K562 (cell line): ENCODE results near the gene LRP1. TPM values are rescaled to one million over a fixed set of nuclear protein-coding genes. Genes with fewer than 3 reads are reported as not detected.

ENCODE experiments used
- ATAC-seq: fragments of 200-7000 bp; cut with Tn5 transposase; 3 replicates; pipeline ENCODE4 v1.9.1; 2020; ENCODE audit warnings: moderate library complexity
- BruUV-seq: library from RNA; stranded (reverse); fragments of 400-500 nt; replicated peaks from 2 replicates; lab custom pipeline; 2021; lab: Mats Ljungman, UMichigan
- CTCF ChIA-PET: fragments of 300-600 bp; formaldehyde crosslinking; extraction: SDS; loops from one replicate; lab custom pipeline; 2021; ENCODE audit warnings: low intra/inter-chr PET ratio; lab: Yijun Ruan, JAX
- POLR2A ChIA-PET: fragments of 300-600, 350-650 bp; sonication (Branson Sonifier 250); formaldehyde crosslinking; extraction: SDS; loops from one replicate; lab custom pipeline; 2021; ENCODE audit warnings: antibody characterized with exemption, inconsistent platforms; lab: Yijun Ruan, JAX
- DNase-seq, 4 experiments: peaks; one replicate each; pipeline versions ENCODE4 v3.0.0 to v3.0.0-alpha.2; 2011 to 2018; ENCODE audit warnings: low spot score in 3 of 4, mixed read lengths in 3 of 4; ENCODE audit errors: extremely low read depth in 1 of 4
- FAIRE-seq: peaks from 2 replicates; lab custom pipeline; 2011; peaks lifted over from hg19 to GRCh38; lab: Jason Lieb, UNC
- H2AFZ ChIP-seq: 2 replicates; pipeline ENCODE4 v1.6.0; 2011; ENCODE audit warnings: low read depth, low read length, control low read depth, inconsistent platforms
- H3K27ac ChIP-seq: fragments of 200-600 bp; 3 replicates; pipeline ENCODE4 v1.8.0; 2011; ENCODE audit warnings: low read depth, mild to moderate bottlenecking, control low read depth, inconsistent platforms, low read length, moderate library complexity, mixed read lengths; ENCODE audit errors: extremely low read depth
- H3K27me3 ChIP-seq, 2 experiments: fragments of 300-600 bp in 1 of 2; 2 replicates in 1 of 2; 3 replicates in 1 of 2; pipeline versions ENCODE4 v1.6.0 to v1.8.0; 2011; ENCODE audit warnings: inconsistent platforms in 2 of 2, low read length in 2 of 2, mild to moderate bottlenecking in 1 of 2, mixed read lengths in 1 of 2, moderate library complexity in 1 of 2; ENCODE audit not compliant: control insufficient read depth in 2 of 2, insufficient read depth in 2 of 2
- H3K36me3 ChIP-seq: fragments of 300-600 bp; 3 replicates; pipeline ENCODE4 v1.8.0; 2011; ENCODE audit warnings: mild to moderate bottlenecking, low read length, inconsistent platforms; ENCODE audit not compliant: control insufficient read depth, insufficient read depth
- H3K4me1 ChIP-seq, 2 experiments: fragments of 200-600 bp in 1 of 2; replicated peaks in 1 of 2; 2 replicates in 1 of 2; 3 replicates in 1 of 2; pipeline versions ENCODE4 v1.5.1 to v1.8.0; 2011; ENCODE audit warnings: inconsistent platforms in 2 of 2, low read length in 2 of 2, mild to moderate bottlenecking in 1 of 2, mixed read lengths in 1 of 2, moderate library complexity in 1 of 2; ENCODE audit not compliant: control insufficient read depth in 2 of 2, insufficient read depth in 2 of 2
- H3K4me2 ChIP-seq: 2 replicates; pipeline ENCODE4 v1.6.1; 2011; ENCODE audit warnings: low read length, control low read depth, inconsistent platforms, mixed read lengths; ENCODE audit not compliant: insufficient read depth
- H3K4me3 ChIP-seq: fragments of 200-600 bp; sonication (generic), shearing (Covaris generic); 2 replicates; pipeline ENCODE4 v1.5.1; 2016; ENCODE audit warnings: control low read depth, inconsistent platforms
- H3K79me2 ChIP-seq: fragments of 200-600 bp; 3 replicates; pipeline ENCODE4 v1.8.0; 2011; ENCODE audit warnings: low read length, inconsistent platforms; ENCODE audit not compliant: control insufficient read depth, insufficient read depth
- H3K9ac ChIP-seq, 2 experiments: 2 replicates each; pipeline versions ENCODE4 v1.6.0 to v1.6.1; 2011; ENCODE audit warnings: low read depth in 2 of 2, low read length in 2 of 2, control low read depth in 1 of 2, inconsistent platforms in 1 of 2, mild to moderate bottlenecking in 1 of 2, mixed read lengths in 1 of 2; ENCODE audit not compliant: insufficient read depth in 1 of 2
- H3K9me1 ChIP-seq: one replicate; pipeline ENCODE4 v1.6.0; 2011; ENCODE audit warnings: inconsistent platforms, mild to moderate bottlenecking, low read length, moderate library complexity; ENCODE audit not compliant: control insufficient read depth, insufficient read depth
- H3K9me3 ChIP-seq: replicated peaks from 2 replicates; pipeline ENCODE4 v1.5.1; 2011; ENCODE audit warnings: low read depth, low read length, inconsistent platforms; ENCODE audit not compliant: control insufficient read depth, insufficient read depth
- H4K20me1 ChIP-seq: replicated peaks from 2 replicates; pipeline ENCODE4 v1.6.1; 2011; ENCODE audit warnings: low read length, inconsistent platforms, mixed read lengths; ENCODE audit not compliant: control insufficient read depth, insufficient read depth
- BCOR ChIP-seq: fragments of 450-650 bp; IDR thresholded peaks from 2 replicates; pipeline ENCODE4 v1.6.1; 2016
- GTF2E2 ChIP-seq: fragments of 200-800 bp; sonication (Bioruptor generic); IDR thresholded peaks from 2 replicates; pipeline ENCODE4 v1.6.1; 2016; ENCODE audit warnings: missing genetic modification characterization, missing compliant biosample characterization
- KDM1A ChIP-seq, 2 experiments: fragments of 450-650 bp; IDR thresholded peaks; 2 replicates each; pipeline ENCODE4 v1.6.1; 2016; ENCODE audit warnings: mild to moderate bottlenecking in 2 of 2
- NR2C1 ChIP-seq, 2 experiments: fragments of 450-650 bp; IDR thresholded peaks; 2 replicates each; pipeline ENCODE4 v1.6.1; 2017; ENCODE audit warnings: mild to moderate bottlenecking in 2 of 2, antibody characterized with exemption in 1 of 2, inconsistent platforms in 1 of 2, missing compliant biosample characterization in 1 of 2, missing genetic modification characterization in 1 of 2
- RBM25 ChIP-seq: fragments of 200-400 bp; formaldehyde crosslinking; IDR thresholded peaks from 2 replicates; pipeline ENCODE4 v1.6.1; 2018; ENCODE audit warnings: low read length, low read depth, moderate library complexity; ENCODE audit not compliant: severe bottlenecking
- WGBS: fragments of 100-300 bp; shearing (Covaris generic); methylation state at CpG from one replicate; pipeline ENCODE4 v1.1.6; 2016; ENCODE audit warnings: low coverage, mixed read lengths; ENCODE audit not compliant: insufficient coverage; ENCODE audit errors: missing lambda C conversion rate; 5-methylcytosine and 5-hydroxymethylcytosine counted together
- in situ Hi-C: fragments of 300-500 bp; cut with MboI; formaldehyde crosslinking; loops from 4 replicates; pipeline ENCODE4 v1.15.0; 2018; ENCODE audit warnings: inconsistent platforms, mixed read lengths
- intact Hi-C: fragments of 100-400 bp; cut with micrococcal nuclease; formaldehyde crosslinking; loops from 2 replicates; pipeline ENCODE4 v1.14.2; 2022
- polyA plus RNA-seq, 8 experiments: library from polyadenylated mRNA; depleted of rRNA in 4 of 8; stranded (reverse) in 5 of 8; unstranded in 3 of 8; fragments of >200 nt; fragmentation: Nextera tagmentation in 2 of 8; fragmentation: Illumina TruSeq in 1 of 8; extraction: Ambion mirVana in 2 of 8; extraction: Trizol in 1 of 8; gene quantifications; 2 replicates each; pipeline versions ENCODE4 v1.2.1 to v1.2.3, GENCODE V29; 2011 to 2014; ENCODE audit warnings: inconsistent platforms in 1 of 8, missing spikeins in 1 of 8
- total RNA-seq, 7 experiments: library from RNA; depleted of rRNA in 6 of 7; stranded (reverse); fragments of >200 nt in 6 of 7; fragmentation: Illumina TruSeq in 2 of 7; extraction: Trizol in 2 of 7; gene quantifications; 2 replicates each; pipeline versions ENCODE4 v1.2.1 to v1.2.3, GENCODE V29; 2011 to 2021; ENCODE audit warnings: low replicate concordance in 1 of 7
- TF ChIP-seq, protein P1 (sequence below): fragments of 200-800 bp; sonication (Bioruptor generic); IDR thresholded peaks from 2 replicates; pipeline ENCODE4 v1.6.1; 2017; ENCODE audit warnings: missing genetic modification characterization, missing compliant biosample characterization

LRP1 gene
- total and polyA plus RNA-seq, 9 of the 15 experiments (the other 6 are each of a cell fraction or from before 2014, with no cell fraction given) = 0.04 to 0.64 (median 0.19) TPM; not detected in 2

DNA sequence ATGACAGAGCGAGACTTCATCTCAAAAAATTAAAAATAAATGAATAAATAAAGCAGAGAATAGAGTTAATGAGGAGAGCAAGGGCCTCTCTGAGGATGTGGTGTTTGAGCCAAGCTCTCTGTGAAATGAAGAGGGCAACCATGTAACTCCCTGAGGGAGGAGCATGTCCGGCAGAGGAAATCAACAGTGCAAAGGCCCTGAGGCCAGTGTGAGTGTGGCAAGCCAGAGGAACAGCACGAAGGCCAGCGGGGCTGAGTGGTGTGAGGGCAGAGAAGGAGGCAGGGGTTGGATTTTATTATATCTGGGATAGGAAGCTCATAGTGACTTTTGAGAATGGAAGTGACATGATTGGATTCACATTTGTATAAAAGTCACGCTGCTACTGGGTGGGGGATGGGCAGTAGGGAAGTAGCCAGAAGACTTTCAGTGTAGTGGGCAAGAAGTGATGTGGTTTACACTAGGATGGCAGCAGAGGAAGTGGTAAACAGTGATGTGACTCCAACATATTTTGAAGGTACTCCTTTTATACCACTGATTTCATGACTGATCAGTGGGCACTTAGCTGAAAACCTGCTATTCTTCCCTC lies 29.4 kb downstream of the LRP1 start:
- ATAC-seq = no peak
- CTCF ChIA-PET = no interaction called here
- 26% methylated on average over 5 of the region's 5 CpGs for WGBS
- H3K4me2 ChIP-seq = no peak overlapping the region
- intact Hi-C loops = no loop called here
- H2AFZ ChIP-seq = no peak overlapping the region
- TF ChIP-seq GTF2E2 (tag) (no peak), BCOR (peak; percentile 80), KDM1A (IDR thresholded peaks at IDR 0.05) (peak; percentile 19 to 25; a peak in 1 of 4 replicates), RBM25 (peak; percentile 62), NR2C1 (IDR thresholded peaks at IDR 0.05) (no peak), NR2C1 (tag; IDR thresholded peaks at IDR 0.05) (no peak)
- TF ChIP-seq, protein P1, sequence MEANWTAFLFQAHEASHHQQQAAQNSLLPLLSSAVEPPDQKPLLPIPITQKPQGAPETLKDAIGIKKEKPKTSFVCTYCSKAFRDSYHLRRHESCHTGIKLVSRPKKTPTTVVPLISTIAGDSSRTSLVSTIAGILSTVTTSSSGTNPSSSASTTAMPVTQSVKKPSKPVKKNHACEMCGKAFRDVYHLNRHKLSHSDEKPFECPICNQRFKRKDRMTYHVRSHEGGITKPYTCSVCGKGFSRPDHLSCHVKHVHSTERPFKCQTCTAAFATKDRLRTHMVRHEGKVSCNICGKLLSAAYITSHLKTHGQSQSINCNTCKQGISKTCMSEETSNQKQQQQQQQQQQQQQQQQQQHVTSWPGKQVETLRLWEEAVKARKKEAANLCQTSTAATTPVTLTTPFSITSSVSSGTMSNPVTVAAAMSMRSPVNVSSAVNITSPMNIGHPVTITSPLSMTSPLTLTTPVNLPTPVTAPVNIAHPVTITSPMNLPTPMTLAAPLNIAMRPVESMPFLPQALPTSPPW = no peak
- TF ChIP-seq, all 486 proteins: peak for 3
- Histone ChIP-seq H3K9me3 (no peaks in the 10 kb centered on the region), H3K9ac (no peak overlapping the region), H3K79me2 (no peaks in the 10 kb centered on the region), H4K20me1 (no peaks in the 10 kb centered on the region), H3K9me1 (no peaks in the 10 kb centered on the region), H3K36me3 (no peaks in the 10 kb centered on the region), H3K4me1 (peaks cover 9 to 11% of the 10 kb centered on the region in 2 experiments), H3K4me3 (no peak overlapping the region), H3K27me3 (peaks cover 39 to 59% of the 10 kb centered on the region in 2 experiments), H3K27ac (no peak overlapping the region)
- in situ Hi-C loops = no loop called here
- FAIRE-seq = no peak
- no peak for DNase-seq
- POLR2A ChIA-PET = interaction anchor here (0.6 to 1.2 kb wide), 2 partner anchors 10 to 18 kb away, joined by 4 to 5 read pairs; no protein-coding TSS in a partner anchor
- no TSS peak for BruUV-seq
